Endothelial cell of umbilical vein (primary cell): ENCODE results near the gene DMAC1.

Source experiments
- CTCF ChIP-seq, 2 donors: IDR thresholded peaks; 1 replicate in 1 of 2; 2 replicates in 1 of 2; pipeline ENCODE4 v1.5.1; 2011; ENCODE audit warnings: low read length in 2 of 2, mild to moderate bottlenecking in 2 of 2, moderate library complexity in 2 of 2, control low read depth in 1 of 2, inconsistent platforms in 1 of 2, low read depth in 1 of 2; ENCODE audit not compliant: insufficient read depth in 1 of 2; ENCODE audit errors: extremely low read depth in 1 of 2
- EZH2 ChIP-seq: IDR thresholded peaks from 2 replicates; pipeline ENCODE4 v1.6.1; 2012; ENCODE audit warnings: borderline replicate concordance, low read depth, mild to moderate bottlenecking, moderate library complexity, low read length, inconsistent platforms; ENCODE audit not compliant: severe bottlenecking
- FOS ChIP-seq: IDR thresholded peaks from 2 replicates; pipeline ENCODE4 v1.6.1; 2011; ENCODE audit warnings: mild to moderate bottlenecking, low read length, moderate library complexity, borderline replicate concordance; ENCODE audit not compliant: insufficient read depth
- GATA2 ChIP-seq: IDR thresholded peaks from 2 replicates; pipeline ENCODE4 v1.7.0; 2011; ENCODE audit warnings: low read depth, mild to moderate bottlenecking, moderate library complexity, mixed read lengths, low read length; ENCODE audit not compliant: insufficient read length, insufficient read depth
- JUN ChIP-seq: IDR thresholded peaks from 2 replicates; pipeline ENCODE4 v1.6.1; 2011; ENCODE audit warnings: borderline replicate concordance, low read depth; ENCODE audit not compliant: insufficient read length, insufficient read depth
- MAX ChIP-seq: IDR thresholded peaks from 2 replicates; pipeline ENCODE4 v1.6.1; 2011; ENCODE audit not compliant: insufficient read depth, insufficient read length
- POLR2A ChIP-seq: IDR thresholded peaks from 2 replicates; pipeline ENCODE4 v1.6.1; 2012; ENCODE audit warnings: low read depth, mild to moderate bottlenecking, control low read depth, low read length
- POLR2AphosphoS5 ChIP-seq: IDR thresholded peaks from 2 replicates; pipeline ENCODE4 v1.6.1; 2012; ENCODE audit warnings: low read depth, mild to moderate bottlenecking, control low read depth, low read length, moderate library complexity; ENCODE audit not compliant: insufficient read depth

- TF ChIP-seq CTCF (IDR thresholded peaks at IDR 0.05; ENCODE audit: extremely low read depth in 1 of 2, insufficient read depth in 1 of 2, low read depth in 1 of 2, low read length in 2 of 2) (no peak), POLR2A (no peak), EZH2 (no peak), MAX (no peak), POLR2AphosphoS5 (no peak), JUN (no peak), GATA2 (no peak), FOS (no peak)
These were observed 44.7 kb upstream of the DMAC1 start for GRCh38 chr9:7844242-7844641.
